ENCODE measurements around the gene SLC13A3.

SLC13A3 gene

DNA sequence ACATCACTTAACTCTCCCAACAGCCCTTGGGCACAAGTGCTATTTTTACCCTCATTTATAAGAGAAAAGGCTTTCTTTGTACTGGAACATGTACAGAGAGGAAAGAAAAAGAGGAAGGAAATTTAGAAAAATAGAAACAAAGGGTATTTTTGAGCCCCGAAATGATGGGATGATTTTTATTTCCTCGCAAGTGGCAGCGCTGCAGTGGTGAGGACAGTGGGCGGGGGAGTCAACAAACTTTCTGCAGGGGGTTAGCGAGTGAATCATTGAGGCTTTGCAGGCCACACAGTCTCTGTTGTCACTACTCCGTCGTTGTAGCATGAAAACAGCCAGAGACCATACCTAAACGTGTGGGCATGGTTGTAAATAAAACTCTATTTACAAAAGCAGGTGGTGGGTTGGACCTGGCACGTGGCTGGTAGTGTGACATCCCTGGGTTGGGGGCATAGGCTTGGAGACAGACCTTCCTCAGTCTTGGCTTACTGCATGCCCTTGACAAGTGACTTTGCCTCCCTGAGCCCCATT lies 75.3 kb downstream of the SLC13A3 start:
- no peak for DNase-seq (ENCODE audit: low read depth)

DNA sequence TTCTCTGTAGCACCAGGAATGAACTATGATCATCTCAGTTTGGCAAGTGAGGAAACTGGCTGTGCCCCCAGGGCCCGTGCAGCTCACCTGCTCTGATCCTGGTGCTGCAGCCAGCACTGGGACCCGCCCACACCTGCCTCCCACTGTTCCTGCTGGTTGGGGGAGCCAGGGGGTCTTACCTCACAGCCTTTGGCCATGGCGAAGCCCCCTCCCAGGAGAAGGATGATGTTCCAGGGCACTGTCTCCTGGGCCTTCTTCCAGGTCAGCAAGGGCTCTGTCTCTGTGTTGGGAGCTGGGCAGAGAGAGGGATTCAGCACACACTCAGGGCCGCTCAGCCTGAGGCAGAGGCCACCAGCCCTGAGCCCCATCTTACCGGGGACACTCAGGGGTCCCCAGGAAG lies 75.9 kb downstream of the SLC13A3 start:
- DNase-seq (ENCODE audit: low read depth): no peak

DNA sequence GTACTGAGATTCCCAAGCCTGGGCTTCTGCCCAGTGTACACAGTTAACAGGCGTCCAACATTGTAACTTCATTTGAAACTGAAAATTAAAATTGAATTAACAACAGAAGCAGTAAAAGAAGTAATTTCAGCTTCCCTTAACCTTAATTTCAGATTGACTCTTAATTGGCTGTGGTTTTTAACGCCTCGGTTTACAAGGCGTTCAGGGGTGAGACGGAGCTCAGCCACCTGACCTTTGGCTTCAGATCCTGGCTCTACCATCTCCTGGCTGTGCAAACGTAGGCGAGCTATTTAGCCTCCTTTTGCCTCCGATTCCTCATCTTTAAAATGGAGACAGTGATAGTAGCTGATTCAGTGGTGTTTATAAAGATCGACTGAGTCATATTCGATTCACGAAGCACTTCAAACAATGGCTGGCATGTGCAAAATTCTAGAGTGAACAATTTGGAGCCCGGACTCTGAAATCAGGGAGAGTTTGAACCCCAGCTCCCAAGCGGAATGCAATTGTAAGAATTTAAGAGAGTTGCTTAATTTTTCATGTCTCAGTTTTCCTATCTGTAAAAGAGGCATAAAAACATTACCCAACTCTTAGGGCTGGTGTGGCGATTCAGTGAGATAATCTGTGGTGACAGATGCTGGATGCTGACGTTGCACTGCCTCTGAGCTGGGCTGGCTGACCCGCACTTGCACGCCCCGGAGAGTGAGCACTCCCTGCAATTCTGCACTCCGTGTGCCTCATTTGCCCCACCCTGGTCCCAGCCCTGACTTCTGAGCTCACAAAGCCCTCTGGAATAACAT lies 77.3 kb downstream of the SLC13A3 start:
- DNase-seq (ENCODE audit: low read depth): no peak

DNA sequence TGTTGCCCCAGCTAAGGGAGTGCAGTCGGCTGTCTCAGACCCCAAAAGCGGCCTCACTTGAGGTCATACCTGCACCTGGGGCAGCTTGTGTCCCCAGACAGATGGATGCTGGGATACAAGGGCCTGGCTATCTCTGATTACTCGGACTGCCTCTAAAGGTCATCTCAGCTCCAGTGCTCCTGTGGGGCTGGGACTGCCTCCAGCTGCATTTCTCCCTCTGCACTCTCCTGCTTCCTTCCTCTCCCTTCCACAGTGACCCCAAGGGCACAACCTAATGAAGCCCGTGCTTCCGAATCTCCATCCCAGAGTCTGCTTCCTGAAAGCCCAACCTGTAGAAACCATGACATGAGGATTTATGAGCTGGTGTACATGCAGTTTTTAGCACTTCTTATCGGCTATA lies 78.0 kb downstream of the SLC13A3 start:
- no peak for DNase-seq (ENCODE audit: low read depth)

DNA sequence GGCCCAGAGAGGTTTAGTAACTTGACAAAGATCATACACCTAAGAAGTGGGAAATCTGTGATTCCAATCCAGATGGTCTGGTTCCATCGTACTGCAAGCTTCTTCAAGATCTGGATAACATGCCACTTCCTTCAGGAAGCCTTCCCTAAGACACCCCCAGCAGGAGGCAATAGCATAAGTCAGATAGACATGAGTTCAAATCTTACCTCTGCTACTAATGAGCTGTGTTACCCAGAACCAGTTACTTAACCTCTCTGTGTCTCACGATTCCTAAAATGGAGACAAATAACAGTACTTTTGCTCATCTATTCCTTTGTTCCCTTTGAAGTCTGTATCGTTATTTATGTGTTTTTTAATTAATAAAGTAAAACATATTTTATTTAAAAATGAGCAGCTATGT lies 78.5 kb downstream of the SLC13A3 start:
- DNase-seq (ENCODE audit: low read depth): no peak

DNA sequence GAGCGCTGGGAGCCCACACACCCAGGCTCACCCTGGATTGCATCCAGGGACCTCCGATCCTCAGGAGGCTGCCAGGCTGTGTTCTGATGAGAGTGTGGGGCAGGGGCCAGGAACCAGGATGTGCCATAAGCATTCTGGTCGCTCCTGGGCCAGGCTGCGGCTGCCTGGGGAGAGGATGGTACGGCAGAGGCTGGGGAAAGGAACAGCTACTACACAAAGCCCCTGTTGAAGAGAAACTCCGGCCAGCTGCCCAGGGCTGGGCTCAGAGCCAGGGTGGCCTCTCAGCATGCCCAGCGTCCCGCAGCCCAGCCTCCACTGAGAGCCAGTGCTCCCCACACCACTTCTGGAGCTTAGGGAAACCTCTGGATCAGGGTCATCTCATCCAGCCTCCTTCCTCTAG lies 79.1 kb downstream of the SLC13A3 start:
- no peak for DNase-seq (ENCODE audit: low read depth)

DNA sequence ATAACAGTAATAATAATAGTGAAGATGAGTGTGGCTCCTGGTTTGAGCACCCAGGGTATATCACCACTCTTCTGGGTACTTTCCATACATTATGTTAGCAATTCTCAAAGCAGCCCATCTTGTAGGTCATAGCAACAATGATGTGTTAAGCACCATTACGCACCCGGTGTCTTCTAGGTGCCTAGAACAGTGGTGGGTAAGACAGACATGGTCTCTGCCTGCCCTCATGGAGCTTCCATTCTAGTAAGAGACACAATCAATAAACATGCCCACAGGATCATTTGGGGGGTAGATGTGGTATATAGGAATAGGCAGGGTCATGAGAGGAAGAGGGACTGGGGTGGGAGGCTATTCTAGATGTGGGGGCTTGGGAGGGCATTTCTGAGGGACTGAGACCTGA lies 79.8 kb downstream of the SLC13A3 start:
- DNase-seq (ENCODE audit: low read depth): no peak

DNA sequence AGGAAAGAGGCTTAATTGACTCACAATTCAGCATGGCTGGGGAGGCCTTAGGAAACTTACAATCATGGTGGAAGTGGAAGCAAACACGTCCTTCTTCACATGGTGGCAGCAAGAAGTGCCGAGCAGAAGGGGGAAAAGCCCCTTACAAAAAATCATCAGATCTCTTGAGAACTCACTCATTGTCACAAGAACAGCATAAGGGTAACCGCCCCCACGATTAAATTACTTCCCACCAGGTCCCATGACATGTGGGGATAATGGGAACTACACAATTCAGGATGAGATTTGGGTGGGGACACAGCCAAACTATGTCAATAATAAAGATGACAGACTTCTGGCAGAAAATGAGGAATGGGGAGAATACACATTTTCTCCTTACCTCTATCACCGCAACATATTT lies 80.3 kb downstream of the SLC13A3 start:
- no peak for DNase-seq (ENCODE audit: low read depth)

DNA sequence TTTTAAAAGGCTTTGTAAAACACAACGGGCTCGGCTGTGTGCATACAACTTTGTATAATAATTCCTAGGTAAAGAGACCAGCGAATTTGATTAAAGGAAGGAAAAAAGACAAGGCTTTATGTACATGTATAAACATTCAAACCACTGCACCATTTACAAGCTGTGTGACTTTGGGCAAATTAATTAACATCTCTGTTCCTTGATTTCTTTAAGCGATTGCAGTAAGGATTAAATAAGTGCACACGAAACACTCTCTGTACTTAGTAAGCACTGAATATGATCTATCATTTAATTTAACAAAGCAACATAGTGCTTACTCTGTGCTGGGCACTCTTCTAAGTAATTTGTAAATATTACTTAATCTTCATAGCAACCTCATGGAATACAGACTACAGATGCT lies 81.3 kb downstream of the SLC13A3 start:
- DNase-seq (ENCODE audit: low read depth): no peak

DNA sequence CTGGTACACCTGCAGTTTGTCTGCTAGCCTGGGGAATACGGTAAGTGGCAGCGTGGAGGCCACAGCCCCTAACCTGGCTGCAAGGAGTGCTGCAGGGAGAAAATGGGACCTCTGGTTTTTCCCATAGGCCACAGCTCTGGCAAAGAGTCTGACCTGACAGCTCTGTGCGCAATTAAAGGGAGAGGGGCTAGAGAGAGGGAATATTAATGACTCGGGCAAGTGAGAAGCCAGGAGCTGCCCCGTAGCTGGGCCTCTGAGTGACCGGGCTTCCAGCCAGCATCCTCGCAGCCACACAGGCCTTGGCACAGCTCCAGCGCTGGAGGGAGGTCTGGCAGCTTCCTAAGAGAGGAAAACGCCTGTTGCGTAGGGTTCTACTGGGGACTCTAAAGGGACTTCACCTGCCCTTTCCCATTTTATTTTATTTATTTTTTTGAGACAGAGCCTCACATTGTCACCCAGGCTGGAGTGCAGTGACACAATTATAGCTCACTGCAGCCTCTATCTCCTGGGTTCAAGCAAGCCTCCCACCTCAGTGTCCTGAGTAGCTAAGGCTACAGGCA lies 82.6 kb downstream of the SLC13A3 start:
- DNase-seq (ENCODE audit: low read depth): no peak

DNA sequence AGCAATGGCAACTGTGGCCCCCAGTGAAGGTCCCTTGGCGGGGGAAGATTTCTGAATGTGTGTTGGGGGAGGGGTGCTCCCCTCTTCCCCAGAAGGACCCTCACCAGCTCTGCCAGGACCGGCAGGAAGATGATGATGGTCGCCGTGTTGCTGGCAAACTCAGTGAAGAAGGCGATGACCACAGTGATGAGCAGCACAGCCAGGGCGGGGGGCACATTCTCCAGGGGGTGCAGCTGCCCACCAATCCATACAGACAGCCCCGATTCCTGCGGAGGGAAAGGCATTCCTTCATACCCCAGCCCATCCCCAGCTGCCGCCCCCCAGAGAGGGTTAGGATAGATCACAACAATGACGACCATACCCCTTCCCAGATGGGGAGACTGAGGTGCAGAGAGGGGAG lies 85.1 kb downstream of the SLC13A3 start:
- no peak for DNase-seq (ENCODE audit: low read depth)

DNA sequence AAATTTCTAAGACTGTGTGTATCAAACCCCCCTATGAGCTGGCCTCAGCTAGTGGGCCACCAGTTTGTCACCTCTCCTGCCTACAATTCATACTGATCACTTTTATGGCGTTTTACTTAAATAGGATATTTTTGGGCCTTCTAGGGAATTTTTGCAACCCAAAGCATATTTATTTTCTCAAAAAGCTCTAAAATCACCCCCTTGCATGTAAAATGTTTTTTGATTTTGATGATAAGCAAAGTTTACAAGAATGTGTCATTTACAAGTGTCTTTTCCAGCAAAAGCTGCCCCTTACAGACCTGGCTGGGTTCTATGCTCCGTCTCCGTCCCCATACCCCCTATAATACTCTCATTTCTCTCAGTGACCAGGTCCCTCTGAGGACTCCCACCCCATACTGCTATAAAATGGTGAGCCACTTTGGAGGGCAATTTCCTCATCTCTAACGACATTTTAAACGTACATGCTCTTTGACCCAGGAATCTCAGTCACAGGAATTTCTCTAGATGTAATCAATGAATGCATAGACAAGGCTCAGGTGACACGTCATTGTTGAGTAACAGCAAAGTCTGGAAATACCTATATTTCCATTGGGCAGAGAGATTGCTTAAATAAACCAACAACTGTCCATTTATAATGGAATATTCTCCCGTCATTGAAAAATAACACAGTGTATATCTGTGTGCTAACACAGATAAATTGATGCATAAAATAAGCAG lies 86.9 kb downstream of the SLC13A3 start:
- DNase-seq (ENCODE audit: low read depth): no peak

DNA sequence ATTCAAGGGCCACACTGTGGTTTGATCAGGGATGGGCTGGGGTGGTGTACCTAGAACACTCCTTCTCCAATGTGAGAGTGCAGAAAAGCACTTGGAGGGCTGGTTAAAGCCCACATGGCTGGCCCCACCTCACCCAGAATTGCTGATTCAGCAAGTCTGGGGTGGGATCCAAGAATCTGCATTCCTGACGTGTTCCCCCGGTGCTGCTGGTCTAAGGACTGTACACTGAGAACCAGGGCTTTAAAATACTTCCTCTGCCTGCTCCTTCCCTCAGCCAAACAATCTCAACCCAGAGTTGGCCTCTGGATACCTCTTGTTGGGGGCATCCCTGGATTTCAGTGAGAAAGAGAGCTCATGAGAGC lies 87.4 kb downstream of the SLC13A3 start:
- DNase-seq (ENCODE audit: low read depth): no peak

DNA sequence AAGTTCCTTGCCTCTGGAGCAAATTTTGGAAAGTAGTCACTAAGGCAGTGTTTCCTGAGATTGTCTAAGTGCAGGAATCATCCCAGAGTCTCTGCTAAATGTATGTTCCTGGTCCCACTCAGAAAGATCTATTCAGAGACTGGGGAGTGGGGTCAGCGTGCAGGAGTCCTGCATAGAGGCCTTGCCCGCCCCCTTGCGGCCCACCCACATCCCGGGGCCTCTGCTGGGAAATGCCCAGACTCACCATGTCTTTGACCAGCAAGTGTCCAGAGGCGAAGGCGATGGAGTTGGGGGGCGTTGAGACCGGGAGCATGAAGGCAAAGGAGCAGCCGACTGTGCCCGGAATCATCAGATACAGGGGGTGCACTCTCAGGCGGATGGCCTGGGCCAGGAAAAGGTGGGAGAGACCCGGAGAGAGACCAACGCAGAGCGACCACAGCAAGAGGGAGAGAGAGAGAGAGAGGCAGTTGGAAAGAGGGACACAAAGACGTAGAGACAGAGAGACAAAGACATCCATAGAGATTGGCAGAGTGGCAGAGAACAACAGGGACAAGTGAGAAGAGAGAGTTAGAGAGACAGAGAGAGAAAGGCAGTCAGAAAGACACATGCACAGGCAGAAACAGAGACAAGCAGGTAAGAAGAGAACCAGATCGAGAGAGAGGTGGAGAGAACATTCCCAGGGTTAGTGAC lies 87.9 kb downstream of the SLC13A3 start:
- no peak for DNase-seq (ENCODE audit: low read depth)

DNA sequence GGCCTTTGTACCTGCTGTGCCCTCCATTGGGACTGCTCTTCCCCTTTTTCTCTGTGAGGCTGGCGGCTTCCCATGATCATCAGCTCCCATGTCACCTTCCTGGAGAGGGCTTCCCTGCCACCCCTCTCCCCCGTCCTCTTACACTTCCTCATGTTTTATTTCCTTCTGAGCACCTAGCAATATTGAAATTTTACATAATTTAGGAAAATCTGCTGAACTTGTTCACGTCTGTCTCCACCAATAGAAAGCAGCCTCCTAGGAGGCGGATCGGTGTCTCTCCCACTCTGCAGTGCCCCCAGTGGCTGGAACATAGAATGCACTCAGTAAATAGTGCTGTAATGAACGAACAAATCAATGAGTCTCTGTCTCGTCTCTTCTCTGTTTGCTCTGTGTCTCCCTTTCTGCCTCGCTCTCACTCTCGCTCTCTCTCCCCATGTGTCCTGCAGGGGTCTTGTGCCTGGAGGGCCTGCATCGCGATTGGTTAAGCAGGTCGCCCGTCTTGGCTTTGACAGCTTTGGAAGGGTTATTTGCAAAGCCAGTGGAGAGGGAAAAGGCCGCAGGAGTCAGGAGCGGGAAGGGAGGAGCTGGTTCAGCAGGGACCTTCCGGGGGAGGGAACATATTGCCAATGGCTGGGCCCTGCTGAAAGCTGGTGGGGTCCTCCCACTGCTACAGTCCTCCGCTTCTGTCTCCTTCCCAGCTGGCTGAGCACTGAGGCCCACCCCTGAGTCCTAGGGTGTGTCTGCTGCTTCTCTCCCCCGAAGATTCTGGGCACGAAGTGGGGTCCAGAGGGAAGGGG lies 88.7 kb downstream of the SLC13A3 start:
- DNase-seq (ENCODE audit: low read depth): peak; percentile 50

DNA sequence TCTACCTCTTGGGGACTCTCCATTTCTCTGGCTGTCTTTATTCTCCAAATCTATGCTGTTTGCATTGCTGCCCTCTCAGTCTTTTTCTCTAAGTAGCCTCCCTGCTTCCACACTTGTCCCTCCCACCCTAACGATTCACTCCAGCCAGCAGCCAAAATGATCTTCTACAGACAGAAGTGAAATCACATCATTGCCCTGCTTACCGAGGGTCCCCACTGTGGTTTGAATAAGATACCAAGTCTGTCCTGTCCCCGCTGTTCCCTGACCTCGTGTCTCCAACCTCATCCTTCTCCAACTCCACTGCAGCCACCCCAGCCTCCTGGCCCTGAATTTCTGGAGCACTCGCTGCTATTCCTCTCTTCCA lies 89.3 kb downstream of the SLC13A3 start:
- DNase-seq (ENCODE audit: low read depth): no peak

DNA sequence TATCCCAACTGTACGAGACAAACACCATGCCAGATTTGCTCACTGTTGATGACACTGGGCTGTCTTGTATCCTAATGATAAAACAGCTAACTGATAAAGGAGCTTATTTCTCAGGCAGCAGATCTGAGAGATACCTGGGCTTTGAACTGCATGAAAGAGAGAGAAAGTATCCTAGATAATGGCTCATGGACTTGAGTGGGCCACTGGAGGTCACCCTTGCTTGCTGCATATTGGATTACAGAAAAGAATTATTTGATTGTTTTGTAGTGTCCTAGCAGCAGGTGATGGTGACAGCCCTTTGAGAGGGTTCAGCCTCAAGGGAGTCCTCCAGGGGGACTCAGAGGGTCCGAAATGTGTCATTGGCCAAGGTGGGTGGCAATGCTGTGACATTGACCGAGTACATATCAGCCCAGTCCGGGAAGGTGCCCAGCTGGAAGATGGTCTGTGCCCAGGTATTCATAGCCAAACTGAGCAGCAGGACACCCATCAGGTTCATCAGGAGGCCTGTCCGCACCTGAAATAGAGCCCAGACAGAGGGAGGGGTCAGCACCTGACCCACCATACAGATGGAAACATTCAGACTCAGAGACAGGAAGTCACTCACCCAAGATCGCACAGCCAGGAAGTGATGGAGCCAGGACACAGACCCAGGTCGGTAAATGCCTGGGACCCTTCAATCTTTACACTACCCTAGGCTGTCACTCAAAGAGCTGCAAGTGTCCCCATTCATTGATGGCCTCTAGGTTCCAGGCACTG lies 91.4 kb downstream of the SLC13A3 start:
- DNase-seq (ENCODE audit: low read depth): no peak

DNA sequence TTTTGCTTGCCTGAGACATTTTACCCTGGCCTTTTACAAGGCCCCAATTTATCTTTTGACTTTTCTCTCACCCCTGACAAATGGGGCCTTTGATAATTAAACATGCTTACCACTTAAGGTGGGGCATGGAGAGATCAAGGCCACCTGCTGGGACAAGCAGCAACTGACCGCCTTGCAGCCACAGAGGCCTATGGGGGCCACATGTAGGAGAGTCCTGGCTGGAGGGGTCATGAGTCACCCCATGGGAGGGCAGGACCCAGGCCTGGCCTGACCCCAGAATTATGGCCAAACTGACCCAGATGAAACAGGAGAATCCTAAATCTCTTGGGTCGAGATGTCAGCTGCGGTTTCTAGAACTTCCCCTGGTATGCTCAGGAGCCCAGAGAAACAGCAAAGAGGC lies 92.3 kb downstream of the SLC13A3 start:
- DNase-seq (ENCODE audit: low read depth): no peak

DNA sequence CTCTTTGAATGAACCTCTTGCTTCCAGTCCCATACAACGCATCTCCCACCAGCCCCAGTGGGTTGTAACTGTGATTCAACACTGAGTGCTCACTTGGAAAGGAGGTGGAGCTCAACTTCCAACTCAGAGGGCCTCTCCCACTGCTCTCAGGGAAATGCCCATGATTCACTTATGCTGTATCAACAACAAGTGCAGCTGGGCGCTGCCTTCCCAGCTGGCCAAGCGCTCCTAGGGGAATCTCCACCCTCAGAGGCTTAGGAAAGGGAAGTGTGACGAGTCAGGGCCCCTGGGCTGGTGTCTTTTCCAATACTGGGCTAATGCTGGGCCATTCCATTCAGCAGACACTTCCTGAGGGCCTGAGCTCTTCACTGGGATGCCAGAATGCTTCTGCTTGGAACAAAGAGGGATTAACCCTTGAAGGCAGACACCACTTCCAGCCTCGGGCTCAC lies 92.7 kb downstream of the SLC13A3 start:
- peak; percentile 18 for DNase-seq (ENCODE audit: low read depth)

DNA sequence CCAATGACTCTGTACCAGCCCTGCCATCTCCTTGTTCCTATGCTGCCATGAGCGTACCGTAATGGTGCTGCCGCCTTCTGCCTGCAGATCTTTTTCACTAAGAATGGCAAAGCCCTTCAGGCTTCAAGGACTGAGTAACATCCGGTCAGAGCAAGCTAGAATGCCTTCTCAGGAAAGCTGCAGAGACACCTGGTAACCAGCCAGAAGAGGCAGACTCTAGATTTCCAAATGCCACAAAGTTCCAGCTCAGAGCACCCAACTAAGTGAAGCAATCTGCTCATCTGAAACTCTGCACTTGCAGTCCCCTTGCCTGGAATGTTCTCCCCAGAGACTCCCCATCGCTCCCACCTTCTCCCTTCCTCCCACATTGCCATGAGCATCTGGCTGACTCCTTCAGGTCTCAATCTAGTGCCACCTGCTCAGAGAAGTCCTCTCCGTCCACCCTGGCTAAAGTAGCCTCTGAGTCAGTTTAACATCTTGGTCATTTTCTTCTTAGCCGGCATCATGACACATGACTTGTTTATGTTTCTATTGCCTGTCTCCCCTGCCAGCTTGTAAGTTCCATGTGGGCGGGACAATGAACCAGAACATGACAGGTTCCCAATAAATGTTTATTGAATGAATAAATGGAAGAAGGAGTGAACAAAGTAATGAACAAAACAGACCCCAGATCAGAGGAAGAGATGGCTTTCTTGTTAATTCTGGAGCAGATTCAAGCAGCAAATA lies 93.9 kb downstream of the SLC13A3 start:
- DNase-seq (ENCODE audit: low read depth): no peak

Data from stimulated activated CD8-positive, alpha-beta memory T cell treated with anti-CD3 and anti-CD28 coated beads, Interleukin-7, amount 100 ng/mL, for 24 hours (primary cell).